SK-N-SH (cell line): ENCODE results near the gene DGKH. TPM values are rescaled to one million over a fixed set of nuclear protein-coding genes. Genes with fewer than 3 reads are reported as not detected.

Experiments
- CTCF ChIA-PET: fragments of 300-600, 350-600 bp; formaldehyde crosslinking; extraction: SDS; loops from one replicate; lab custom pipeline; 2021; lab: Yijun Ruan, JAX
- POLR2A ChIA-PET: fragments of 350-600 bp; sonication (Branson Sonifier 250); formaldehyde crosslinking; extraction: SDS; loops from one replicate; lab custom pipeline; 2020; ENCODE audit warnings: antibody characterized with exemption, inconsistent platforms; lab: Yijun Ruan, JAX
- DNase-seq: peaks from one replicate; pipeline ENCODE4 v3.0.0; 2012
- H2AFZ ChIP-seq: fragments of 200-600 bp; sonication (generic); 2 replicates; pipeline ENCODE4 v1.8.1; 2016; ENCODE audit warnings: antibody characterized with exemption, mild to moderate bottlenecking, low read depth
- H3F3A ChIP-seq: fragments of 200-600 bp; sonication (generic); replicated peaks from 2 replicates; pipeline ENCODE3; 2016; ENCODE audit warnings: antibody characterized with exemption, mild to moderate bottlenecking; ENCODE audit not compliant: insufficient read depth
- H3K27ac ChIP-seq, 2 experiments: fragments of 200-500 bp in 1 of 2; fragments of 200-600 bp in 1 of 2; sonication (Bioruptor generic) in 1 of 2; sonication (generic), shearing (Covaris generic) in 1 of 2; 2 replicates each; pipeline versions ENCODE4 v1.5.1 to v1.6.1; 2014 to 2016; ENCODE audit warnings: low read depth in 2 of 2, inconsistent platforms in 1 of 2, low read length in 1 of 2, mild to moderate bottlenecking in 1 of 2, mixed read lengths in 1 of 2
- H3K27me3 ChIP-seq: fragments of 200-600 bp; sonication (generic), shearing (Covaris generic); 2 replicates; pipeline ENCODE4 v1.6.1; 2016; ENCODE audit warnings: mixed run types; ENCODE audit not compliant: insufficient read depth
- H3K36me3 ChIP-seq, 2 experiments: fragments of 200-500 bp in 1 of 2; fragments of 200-600 bp in 1 of 2; sonication (Bioruptor generic) in 1 of 2; sonication (generic) in 1 of 2; replicated peaks in 1 of 2; 2 replicates each; pipeline versions ENCODE3 to v1.5.1; 2014 to 2016; ENCODE audit warnings: low read length in 1 of 2, mild to moderate bottlenecking in 1 of 2; ENCODE audit not compliant: insufficient read depth in 2 of 2, control insufficient read depth in 1 of 2
- H3K4me1 ChIP-seq, 2 experiments: fragments of 200-500 bp in 1 of 2; fragments of 200-600 bp in 1 of 2; sonication (Bioruptor generic) in 1 of 2; sonication (generic), shearing (Covaris generic) in 1 of 2; 2 replicates each; pipeline versions ENCODE4 v1.5.1 to v1.6.1; 2014 to 2016; ENCODE audit warnings: low read depth in 1 of 2, low read length in 1 of 2, mixed run types in 1 of 2; ENCODE audit not compliant: insufficient read depth in 2 of 2, control insufficient read depth in 1 of 2
- H3K4me2 ChIP-seq: fragments of 200-600 bp; sonication (generic), shearing (Covaris generic); 2 replicates; pipeline ENCODE4 v1.6.1; 2017; ENCODE audit warnings: mixed run types
- H3K4me3 ChIP-seq, 2 experiments: fragments of 200-500 bp in 1 of 2; fragments of 200-600 bp in 1 of 2; sonication (Bioruptor generic) in 1 of 2; sonication (generic), shearing (Covaris generic) in 1 of 2; 2 replicates each; pipeline versions ENCODE4 v1.5.1 to v1.8.1; 2014 to 2016; ENCODE audit warnings: low read depth in 2 of 2, inconsistent platforms in 1 of 2, low read length in 1 of 2, mild to moderate bottlenecking in 1 of 2, mixed read lengths in 1 of 2, moderate library complexity in 1 of 2
- H3K79me2 ChIP-seq: fragments of 200-600 bp; sonication (generic); 2 replicates; pipeline ENCODE4 v1.8.1; 2017; ENCODE audit warnings: mild to moderate bottlenecking; ENCODE audit not compliant: insufficient read depth
- H3K9ac ChIP-seq: fragments of 200-600 bp; sonication (generic); 2 replicates; pipeline ENCODE4 v1.6.1; 2017; ENCODE audit warnings: mixed run types
- H3K9me2 ChIP-seq: fragments of 200-600 bp; sonication (generic); 2 replicates; pipeline ENCODE4 v1.6.1; 2017; ENCODE audit warnings: mixed run types
- H3K9me3 ChIP-seq: fragments of 200-600 bp; sonication (generic); 2 replicates; pipeline ENCODE4 v1.6.1; 2017; ENCODE audit warnings: mixed run types, mild to moderate bottlenecking, moderate library complexity
- H4K20me1 ChIP-seq: fragments of 200-600 bp; sonication (generic); 2 replicates; pipeline ENCODE4 v1.6.1; 2017; ENCODE audit warnings: mild to moderate bottlenecking, mixed run types; ENCODE audit not compliant: insufficient read depth
- CHD2 ChIP-seq: fragments of 150-350 bp; IDR thresholded peaks from 2 replicates; pipeline ENCODE4 v1.6.1; 2018; ENCODE audit warnings: low read length; ENCODE audit not compliant: partially characterized antibody
- EP300 ChIP-seq, 2 experiments: IDR thresholded peaks; 2 replicates each; pipeline versions ENCODE4 v1.4.0 to v1.6.1; 2012; ENCODE audit warnings: borderline replicate concordance in 1 of 2, low read depth in 1 of 2, low read length in 1 of 2
- EZH2phosphoT487 ChIP-seq: fragments of 200-600 bp; sonication (generic); IDR thresholded peaks from 2 replicates; pipeline ENCODE4 v1.6.1; 2017; ENCODE audit warnings: low read depth, mixed run types, mild to moderate bottlenecking, antibody characterized with exemption, moderate library complexity, borderline replicate concordance
- FOSL2 ChIP-seq: IDR thresholded peaks from 2 replicates; pipeline ENCODE4 v1.4.0; 2012; ENCODE audit warnings: low read depth, mild to moderate bottlenecking, moderate library complexity, borderline replicate concordance
- FOXJ3 ChIP-seq: sonication (generic); formaldehyde crosslinking; IDR thresholded peaks from 2 replicates; pipeline ENCODE4 v1.5.1; 2020; ENCODE audit warnings: mild to moderate bottlenecking, missing genetic modification reagents
- FOXM1 ChIP-seq: IDR thresholded peaks from 2 replicates; pipeline ENCODE4 v1.4.0; 2012; ENCODE audit warnings: low read depth, mild to moderate bottlenecking
- GABPA ChIP-seq: IDR thresholded peaks from 2 replicates; pipeline ENCODE4 v1.4.0; 2012; ENCODE audit warnings: low read depth, mild to moderate bottlenecking
- IRF3 ChIP-seq: fragments of 150-350 bp; IDR thresholded peaks from 2 replicates; pipeline ENCODE4 v1.6.1; 2016; ENCODE audit warnings: mild to moderate bottlenecking, low read depth, low read length
- JUND ChIP-seq: IDR thresholded peaks from 2 replicates; pipeline ENCODE4 v1.4.0; 2012
- PBX3 ChIP-seq: IDR thresholded peaks from 2 replicates; pipeline ENCODE4; 2012
- POLR2AphosphoS5 ChIP-seq: IDR thresholded peaks from 2 replicates; pipeline ENCODE4 v1.6.1; 2012; ENCODE audit warnings: low read depth, low read length
- RFX5 ChIP-seq: IDR thresholded peaks from 2 replicates; pipeline ENCODE4 v1.6.1; 2012; ENCODE audit warnings: mild to moderate bottlenecking, improper control_type of control experiment, low read length
- RXRA ChIP-seq: IDR thresholded peaks from 2 replicates; pipeline ENCODE4 v1.4.0; 2012; ENCODE audit warnings: low read depth, mild to moderate bottlenecking, borderline replicate concordance
- SMC3 ChIP-seq: IDR thresholded peaks from 2 replicates; pipeline ENCODE4 v1.6.1; 2012; ENCODE audit warnings: low read depth, low read length, improper control_type of control experiment
- TCF12 ChIP-seq: IDR thresholded peaks from 2 replicates; pipeline ENCODE4 v1.4.0; 2012
- TEAD4 ChIP-seq: IDR thresholded peaks from 2 replicates; pipeline ENCODE4 v1.4.0; 2012; ENCODE audit warnings: mild to moderate bottlenecking, borderline replicate concordance; ENCODE audit not compliant: insufficient read depth
- USF1 ChIP-seq: IDR thresholded peaks from 2 replicates; pipeline ENCODE4 v1.4.0; 2012; ENCODE audit warnings: low read depth, borderline replicate concordance
- USF2 ChIP-seq: fragments of 150-350 bp; IDR thresholded peaks from 2 replicates; pipeline ENCODE4 v1.6.1; 2017; ENCODE audit warnings: antibody characterized with exemption, low read length, low read depth, borderline replicate concordance
- YY1 ChIP-seq: IDR thresholded peaks from 2 replicates; pipeline ENCODE4 v1.4.0; 2012; ENCODE audit warnings: low read depth, mild to moderate bottlenecking
- WGBS: methylation state at CpG from one replicate; pipeline ENCODE4 v1.1.6; 2017; ENCODE audit warnings: low lambda C conversion rate; 5-methylcytosine and 5-hydroxymethylcytosine counted together
- polyA plus RNA-seq, 3 experiments: library from polyadenylated mRNA; depleted of rRNA; stranded (reverse); fragments of >200 nt; gene quantifications; 2 replicates each; pipeline ENCODE4 v1.2.3, GENCODE V29; 2012

The DGKH gene
- polyA plus RNA-seq, 1 of the 3 experiments (the other 2 are of a cell fraction): 2.5 TPM

- Histone ChIP-seq H3K4me3 (no peak overlapping the region), H3K79me2 (peaks cover 53% of the 10 kb centered on the region), H3K9me2 (no peaks in the 10 kb centered on the region), H3K27ac (no peak overlapping the region), H3K9me3 (no peaks in the 10 kb centered on the region), H3K36me3 (no peaks in the 10 kb centered on the region), H3K4me1 (peaks cover 17 to 19% of the 10 kb centered on the region in 2 experiments; a peak in 3 of 4 replicates), H2AFZ (no peak overlapping the region), H3K27me3 (no peaks in the 10 kb centered on the region), H3F3A (peaks cover 26% of the 10 kb centered on the region), H3K4me2 (no peak overlapping the region), H3K9ac (no peak overlapping the region), H4K20me1 (no peaks in the 10 kb centered on the region; the same call in 1 of the 2 replicates)
- POLR2A ChIA-PET: no interaction called here
- whole genome bisulfite sequencing: 97% methylated on average over 5 of the region's 5 CpGs
- CTCF ChIA-PET: interaction anchor here (3.9 kb wide), 1 partner anchor 375 kb away, joined by 17 read pairs; no protein-coding TSS in a partner anchor
- DNase-seq: no peak
- TF ChIP-seq RFX5 (no peak), JUND (no peak), FOSL2 (no peak), RXRA (no peak), USF1 (no peak), GABPA (no peak), PBX3 (no peak), SMC3 (no peak), IRF3 (no peak), EP300 (IDR thresholded peaks at IDR 0.05; ENCODE audit: borderline replicate concordance in 1 of 2, low read depth in 1 of 2, low read length in 1 of 2) (no peak), POLR2AphosphoS5 (no peak), CHD2 (no peak), FOXJ3 (no peak), FOXM1 (no peak), TCF12 (no peak), YY1 (no peak), EZH2phosphoT487 (no peak)
Measured at GRCh38 chr13:42043676-42044075, 4.8 kb upstream of the DGKH start.

GRCh38 chr13:42046448-42046847 lies 2.0 kb upstream of the DGKH start:
- H3K27me3 ChIP-seq: no peaks in the 10 kb centered on the region
- H3K79me2 ChIP-seq: peaks cover 68% of the 10 kb centered on the region
- POLR2A ChIA-PET: no interaction called here
- H3K36me3 ChIP-seq: no peaks in the 10 kb centered on the region
- H3K9ac ChIP-seq: no peak overlapping the region
- TF ChIP-seq JUND: no peak
- no peak for TF ChIP-seq USF2
- TF ChIP-seq FOSL2: no peak
- no peak for TF ChIP-seq FOXJ3
- TF ChIP-seq TEAD4: no peak
- TF ChIP-seq IRF3: no peak
- H3K9me2 ChIP-seq: no peaks in the 10 kb centered on the region
- peaks cover 3% of the 10 kb centered on the region; the same call in 1 of the 2 replicates for H4K20me1 ChIP-seq
- no peak overlapping the region for H3K4me3 ChIP-seq
- H2AFZ ChIP-seq: no peak overlapping the region
- peaks cover 19 to 20% of the 10 kb centered on the region in 2 experiments; a peak in 3 of 4 replicates for H3K4me1 ChIP-seq
- CTCF ChIA-PET: interaction anchor here (1.8 to 1.9 kb wide), 2 partner anchors 374 to 378 kb away, joined by 4 to 6 read pairs; no protein-coding TSS in a partner anchor
- no peaks in the 10 kb centered on the region for H3K9me3 ChIP-seq
- peak overlapping the region; percentile 88; the same call in 1 of the 2 replicates for H3K4me2 ChIP-seq
- DNase-seq: no peak
- WGBS: 92% methylated on average over 4 of the region's 4 CpGs
- no peak overlapping the region for H3K27ac ChIP-seq
- peaks cover 23% of the 10 kb centered on the region for H3F3A ChIP-seq
